Stimulated activated CD4-positive, alpha-beta T cell treated with anti-CD3 and anti-CD28 coated beads, Interleukin-12 subunit alpha, Interleukin-12 subunit beta, amount 100 ng/mL, for 48 hours (primary cell): Measurements from ENCODE around the gene SPTBN5.
A peak's percentile ranks its signal among the peaks of the same experiment; 100 is the strongest.

Experiments
- DNase-seq, 3 donors: peaks; one replicate each; pipeline ENCODE4 v3.0.0-alpha.2; 2020; ENCODE audit warnings: low read depth in 2 of 3, low spot score in 1 of 3

The SPTBN5 gene

DNA sequence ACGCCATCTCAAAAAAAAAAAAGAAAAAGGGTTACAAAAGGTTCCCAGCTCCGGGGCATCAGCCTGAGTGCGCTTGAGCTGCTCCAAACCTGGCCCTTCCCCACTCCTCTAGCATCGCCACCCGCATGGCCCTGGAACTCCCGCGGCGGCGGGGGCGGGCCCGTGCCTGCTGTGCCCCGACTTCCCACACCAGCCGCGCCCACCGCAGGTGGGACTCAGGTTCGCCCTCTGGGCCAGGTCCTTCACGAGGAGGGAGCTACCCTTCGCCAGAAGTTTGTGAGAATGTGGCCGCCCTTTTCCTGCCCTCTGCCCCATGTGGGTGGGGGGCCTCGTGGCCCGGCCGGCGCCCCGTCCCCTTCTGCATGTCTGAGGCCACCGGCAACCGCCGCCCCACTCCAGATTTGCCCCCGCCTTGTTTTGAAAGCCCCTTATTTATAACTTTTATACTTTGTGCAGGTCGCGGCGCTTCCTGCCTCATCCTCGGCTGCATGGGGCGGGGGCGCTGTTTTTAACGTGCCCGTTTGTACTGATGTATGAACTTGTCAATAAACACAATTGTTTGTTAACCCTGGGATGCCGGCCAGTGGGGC lies 66.5 kb downstream of the SPTBN5 start:
- peak in 1 of 3 donors; percentile 10 for DNase-seq

DNA sequence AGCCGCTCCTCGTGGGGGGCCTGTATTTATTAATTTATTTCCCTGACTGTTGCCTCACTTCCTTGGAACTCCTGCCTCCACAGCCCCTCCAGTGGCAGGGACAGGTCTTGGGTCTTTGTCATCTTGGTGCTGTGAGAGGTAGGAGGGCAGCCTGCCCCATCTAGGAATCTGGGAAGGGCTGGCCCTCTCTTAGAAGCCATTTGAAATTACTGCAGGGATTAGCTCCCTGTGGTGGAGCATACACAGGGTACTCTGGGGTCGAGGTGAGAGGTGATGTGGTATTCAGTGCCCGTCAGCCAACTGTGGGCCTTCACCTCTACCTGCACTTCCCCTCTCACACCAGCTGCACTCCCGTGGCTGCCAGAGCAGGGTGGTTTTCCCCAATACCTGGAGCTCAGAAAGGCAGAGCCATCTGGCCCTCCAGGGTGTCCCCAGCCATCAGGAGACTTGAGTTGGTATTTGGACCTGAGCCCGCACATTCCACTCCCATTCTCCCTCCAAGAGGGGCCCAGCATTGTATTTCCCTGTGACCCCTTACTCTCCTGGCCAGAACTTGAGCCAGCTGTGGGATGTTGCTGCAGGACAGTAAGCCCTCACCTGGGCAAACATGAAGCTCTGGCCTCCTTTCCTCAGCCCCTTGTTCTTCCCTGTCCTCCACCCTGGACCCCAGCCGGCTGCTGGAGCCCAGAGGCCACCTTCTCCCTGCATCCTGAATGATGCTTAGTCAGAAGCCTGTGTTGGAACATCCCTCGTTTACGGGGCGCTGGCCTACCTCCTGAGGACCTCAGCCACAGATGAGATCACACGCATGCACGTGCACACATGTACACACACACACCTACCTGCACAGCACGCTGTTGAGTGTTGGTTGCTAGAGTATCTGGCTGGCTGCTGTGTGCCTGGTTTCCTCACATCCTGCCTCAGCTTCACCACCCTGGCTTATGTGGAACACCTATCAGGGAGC lies 68.0 kb downstream of the SPTBN5 start:
- DNase-seq = no peak

DNA sequence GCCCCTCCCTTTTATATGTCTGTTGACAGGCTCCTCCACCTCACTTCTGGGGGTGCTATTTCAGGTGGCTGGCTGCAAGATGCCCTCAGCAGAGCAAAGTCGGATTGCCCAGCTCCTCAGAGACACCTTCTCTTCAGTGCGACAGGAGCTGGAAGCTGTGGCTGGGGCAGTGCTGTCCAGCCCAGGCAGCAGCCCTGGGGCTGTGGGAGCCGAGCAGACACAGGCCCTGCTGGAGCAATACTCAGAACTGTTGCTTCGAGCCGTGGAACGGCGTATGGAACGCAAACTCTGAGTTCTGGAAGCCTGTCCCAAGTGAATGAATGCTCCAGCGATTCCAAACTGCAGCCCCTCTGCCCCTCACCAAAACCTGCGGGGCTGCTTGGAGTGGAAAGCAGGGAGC lies 68.7 kb downstream of the SPTBN5 start:
- DNase-seq = no peak

DNA sequence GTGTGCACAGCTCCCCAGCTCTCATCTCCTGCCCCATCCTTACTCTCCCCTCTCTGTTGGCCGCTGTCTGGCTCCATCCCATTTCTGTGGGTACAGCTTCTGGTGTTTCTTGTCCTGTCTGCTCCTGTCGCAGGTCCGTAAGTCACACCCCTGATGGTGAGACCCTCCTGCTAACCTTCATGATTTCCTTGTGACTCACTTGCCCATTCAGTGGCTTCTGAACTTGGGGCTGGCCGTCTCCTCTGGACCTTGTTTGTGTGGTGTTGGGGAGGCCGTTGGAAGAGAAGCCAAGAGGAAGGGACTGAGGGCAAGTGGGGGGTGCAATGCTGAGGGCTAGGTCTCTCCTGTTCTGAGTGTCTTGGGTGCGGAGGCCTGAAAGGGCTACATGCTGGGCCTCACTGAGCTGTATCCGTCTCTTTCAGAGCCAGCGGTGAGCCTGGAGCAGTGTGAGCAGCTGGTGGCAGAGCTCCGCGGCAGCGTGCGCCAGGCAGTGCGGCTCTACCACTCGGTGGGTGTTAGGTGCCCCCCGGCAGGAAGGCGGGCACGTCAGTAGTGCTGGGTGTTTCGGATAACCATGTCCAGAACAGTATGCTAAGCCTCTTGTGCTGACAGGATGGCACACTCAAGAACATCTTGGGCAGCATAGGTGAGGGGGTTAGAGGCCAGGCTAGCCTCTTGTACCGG lies 69.6 kb downstream of the SPTBN5 start:
- DNase-seq = no peak

DNA sequence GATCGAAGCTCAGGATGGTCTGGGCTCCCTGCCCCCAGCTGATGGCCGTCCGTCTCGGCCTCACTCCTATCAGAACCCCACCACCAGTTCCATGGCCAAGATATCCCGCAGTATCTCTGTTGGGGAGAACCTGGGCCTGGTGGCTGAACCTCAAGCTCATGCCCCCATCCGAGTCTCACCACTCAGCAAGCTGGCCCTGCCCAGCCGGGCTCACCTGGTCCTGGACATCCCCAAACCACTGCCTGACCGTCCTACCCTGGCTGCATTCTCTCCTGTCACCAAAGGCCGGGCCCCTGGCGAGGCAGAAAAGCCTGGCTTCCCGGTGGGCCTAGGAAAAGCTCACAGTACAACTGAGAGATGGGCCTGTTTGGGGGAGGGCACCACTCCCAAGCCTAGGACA lies 70.4 kb downstream of the SPTBN5 start:
- DNase-seq = no peak

DNA sequence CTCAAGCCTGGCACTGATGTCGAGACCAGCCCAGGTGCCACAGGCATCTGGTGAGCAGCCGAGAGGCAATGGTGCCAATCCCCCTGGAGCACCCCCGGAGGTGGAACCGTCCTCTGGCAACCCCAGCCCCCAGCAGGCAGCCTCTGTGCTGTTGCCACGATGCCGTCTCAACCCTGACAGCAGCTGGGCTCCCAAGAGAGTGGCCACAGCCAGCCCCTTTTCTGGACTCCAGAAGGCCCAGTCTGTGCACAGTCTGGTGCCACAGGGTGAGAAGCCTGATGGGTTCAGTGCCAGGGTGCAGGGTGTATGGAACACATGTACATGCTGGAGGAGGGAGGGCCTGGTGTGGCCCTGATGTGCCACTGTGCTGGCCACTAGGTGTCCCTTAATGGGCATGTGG lies 70.9 kb downstream of the SPTBN5 start:
- no peak for DNase-seq

DNA sequence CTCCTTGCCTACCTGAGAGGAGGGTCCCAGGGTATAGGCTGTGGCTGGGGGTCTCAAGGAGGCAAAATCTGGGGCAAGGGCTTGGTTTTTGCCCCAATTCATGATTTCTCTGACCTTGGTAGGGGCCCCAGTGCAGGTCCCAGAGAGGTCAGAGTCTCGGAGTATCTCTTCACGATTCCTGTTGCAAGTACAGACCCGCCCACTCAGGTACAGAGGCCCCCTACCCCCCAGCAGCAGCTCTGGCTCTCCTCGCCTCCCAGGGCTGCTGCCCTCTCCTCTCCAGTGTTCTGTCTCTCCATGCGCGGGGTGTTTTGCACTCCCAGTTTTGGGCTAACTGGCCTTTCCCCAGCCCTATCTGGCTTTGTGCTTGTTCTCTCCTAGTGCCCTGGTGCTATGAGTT lies 71.4 kb downstream of the SPTBN5 start:
- DNase-seq = no peak

DNA sequence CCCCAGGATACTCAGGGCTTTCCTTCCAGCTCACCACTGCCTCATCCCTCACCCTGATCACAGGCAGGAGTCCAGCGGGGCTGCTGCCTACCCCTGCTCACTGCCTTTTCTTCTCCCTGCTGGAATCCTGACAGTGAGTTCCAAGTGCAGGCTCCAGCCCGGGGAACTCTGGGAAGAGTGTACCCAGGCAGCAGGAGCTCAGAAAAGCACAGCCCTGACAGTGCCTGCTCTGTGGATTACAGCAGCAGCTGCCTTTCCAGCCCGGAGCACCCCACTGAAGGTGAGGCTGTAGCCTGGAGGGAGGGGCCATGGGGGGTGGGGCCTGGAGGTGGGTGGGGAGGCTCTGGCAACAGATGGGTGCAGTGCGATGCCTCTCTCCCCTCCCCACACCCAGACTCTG lies 72.0 kb downstream of the SPTBN5 start:
- DNase-seq = no peak

DNA sequence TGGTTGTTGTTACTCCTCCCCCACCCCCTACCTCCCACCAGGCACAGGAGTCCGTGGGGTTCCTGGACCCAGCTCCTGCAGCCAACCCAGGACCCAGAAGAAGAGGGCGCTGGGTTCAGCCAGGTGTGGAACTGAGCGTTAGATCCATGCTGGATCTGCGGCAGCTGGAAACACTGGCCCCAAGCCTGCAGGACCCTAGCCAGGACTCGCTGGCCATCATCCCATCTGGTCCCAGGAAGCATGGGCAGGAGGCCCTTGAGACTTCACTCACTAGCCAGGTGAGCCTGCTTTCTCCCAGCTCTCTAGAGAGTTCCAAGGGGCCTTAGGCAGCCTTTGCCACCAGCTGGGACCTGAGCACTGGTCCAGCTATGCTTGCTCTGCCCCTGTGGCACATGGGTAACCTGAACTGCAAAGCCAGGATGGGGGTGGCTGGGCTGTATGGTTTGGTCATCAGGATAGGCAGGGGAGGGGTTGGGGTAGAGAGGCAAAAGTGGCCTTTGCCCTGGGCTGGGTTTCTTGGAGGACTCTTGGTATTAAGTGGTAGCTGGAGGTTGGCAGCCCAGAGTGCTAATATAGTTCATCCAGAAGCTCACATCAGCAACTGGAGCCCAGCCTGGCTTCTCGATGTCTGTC lies 72.9 kb downstream of the SPTBN5 start:
- no peak for DNase-seq

DNA sequence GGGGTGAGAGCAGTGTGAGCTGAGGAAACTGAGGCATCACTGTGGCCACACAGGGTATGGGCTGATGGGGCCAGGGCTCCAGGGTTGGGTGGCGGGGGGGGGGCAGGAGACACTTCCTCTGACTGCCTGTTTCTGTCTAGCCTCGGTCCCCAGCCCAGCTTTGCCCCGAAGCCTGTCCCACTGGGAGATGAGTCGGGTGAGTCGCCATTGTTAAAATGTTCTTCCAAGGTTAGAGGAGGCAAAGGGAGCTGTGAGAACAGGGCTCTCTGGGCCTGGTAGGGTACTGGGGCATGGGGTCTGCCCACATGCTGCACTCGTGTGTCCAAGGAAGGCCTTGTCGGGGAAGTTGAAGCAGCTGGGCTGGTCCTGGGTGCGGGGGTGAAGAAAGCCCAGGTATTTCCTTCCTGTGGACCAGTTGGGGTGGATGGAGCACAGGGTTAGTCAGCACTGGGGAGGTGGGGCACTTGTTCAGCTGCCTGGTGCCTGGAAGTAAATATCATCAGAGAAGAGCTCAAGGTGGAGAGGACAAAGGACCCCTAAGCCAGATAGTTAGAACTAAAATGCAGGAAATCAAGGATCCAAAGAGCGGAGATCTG lies 74.3 kb downstream of the SPTBN5 start:
- DNase-seq = no peak

DNA sequence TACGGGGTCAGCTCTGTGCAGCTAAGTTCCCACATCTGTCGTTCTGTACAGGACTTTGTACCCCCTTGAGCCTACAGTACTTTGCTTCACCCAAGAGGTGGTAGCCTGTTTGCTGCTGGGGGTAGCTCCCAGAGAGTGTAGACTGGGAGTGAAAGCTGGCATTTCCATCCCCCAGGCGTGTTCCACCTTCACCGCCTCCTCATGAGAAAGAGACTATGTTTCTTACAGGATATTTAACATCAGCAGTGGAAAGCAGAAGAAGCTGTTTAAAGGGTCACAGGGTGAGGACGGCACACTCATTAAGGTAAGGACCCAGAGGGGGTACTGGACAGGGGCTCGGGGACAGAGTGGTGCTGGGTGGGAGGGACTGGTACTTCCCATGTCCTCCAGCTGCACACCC lies 76.1 kb downstream of the SPTBN5 start:
- no peak for DNase-seq

DNA sequence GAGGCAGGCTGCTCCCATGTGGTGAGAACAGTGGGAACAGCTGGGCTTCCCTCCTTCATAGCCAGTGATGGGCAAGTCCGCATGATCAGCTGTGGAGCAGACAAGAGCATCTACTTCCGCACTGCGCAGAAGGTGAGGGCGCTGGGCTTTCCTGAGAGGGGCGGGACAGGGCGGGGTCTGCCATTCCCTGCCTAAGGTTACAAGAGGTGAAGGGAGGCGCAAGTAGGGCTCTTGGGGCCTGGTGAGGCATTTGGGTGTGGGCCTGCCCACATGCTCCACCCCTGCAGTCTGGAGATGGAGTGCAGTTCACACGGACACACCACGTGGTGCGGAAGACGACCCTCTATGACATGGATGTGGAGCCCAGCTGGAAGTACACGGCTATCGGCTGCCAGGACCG lies 76.5 kb downstream of the SPTBN5 start:
- DNase-seq = no peak

DNA sequence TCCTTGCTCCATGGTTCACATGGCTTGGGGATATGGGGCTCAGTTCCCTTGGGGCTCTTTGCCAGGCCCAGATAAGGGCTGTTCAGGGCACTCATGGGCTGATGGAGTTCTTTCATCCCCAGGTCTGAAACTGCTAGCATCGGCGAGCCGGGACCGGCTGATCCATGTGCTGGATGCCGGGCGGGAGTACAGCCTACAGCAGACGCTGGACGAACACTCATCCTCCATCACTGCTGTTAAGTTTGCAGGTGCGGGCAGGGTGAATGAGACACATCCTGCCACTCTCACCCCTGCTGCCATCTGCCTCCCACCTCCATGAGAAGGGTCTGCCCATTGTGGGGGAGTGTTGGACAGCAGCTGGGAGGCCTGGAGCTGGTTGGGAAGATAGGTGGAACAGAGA lies 77.1 kb downstream of the SPTBN5 start:
- DNase-seq = no peak

DNA sequence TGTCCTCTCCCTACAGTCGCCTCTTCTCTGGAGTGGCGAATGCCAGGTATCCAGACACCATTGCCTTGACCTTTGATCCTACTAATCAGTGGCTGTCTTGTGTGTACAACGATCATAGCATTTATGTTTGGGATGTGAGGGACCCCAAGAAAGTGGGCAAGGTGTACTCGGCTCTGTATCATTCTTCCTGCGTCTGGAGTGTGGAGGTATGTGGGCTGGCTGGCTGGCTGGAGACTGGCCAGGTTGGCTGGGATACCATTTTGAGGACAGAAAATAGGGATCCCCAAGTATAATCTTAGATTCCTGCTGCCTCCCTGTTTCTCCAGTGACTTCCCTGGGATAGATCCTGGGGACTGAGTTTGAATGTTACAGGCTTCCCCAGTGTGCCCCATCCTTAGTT lies 79.3 kb downstream of the SPTBN5 start:
- no peak for DNase-seq

DNA sequence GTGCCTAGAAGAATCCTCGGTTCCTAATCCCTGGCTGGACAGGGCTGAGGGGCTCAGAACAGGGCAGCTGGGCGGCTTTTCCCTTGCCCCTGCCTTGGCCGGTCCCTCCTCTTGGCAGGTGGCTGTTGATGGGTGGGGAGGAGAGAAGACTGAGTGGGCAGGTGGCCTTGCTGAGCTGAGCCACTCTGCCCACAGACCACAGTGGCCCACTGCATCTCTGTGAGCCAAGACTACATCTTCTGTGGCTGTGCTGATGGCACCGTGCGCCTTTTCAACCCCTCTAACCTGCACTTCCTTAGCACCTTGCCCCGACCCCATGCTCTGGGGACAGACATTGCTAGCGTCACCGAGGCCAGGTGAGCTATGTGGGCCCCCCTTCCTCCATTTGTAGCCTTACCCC lies 80.4 kb downstream of the SPTBN5 start:
- DNase-seq = no peak

DNA sequence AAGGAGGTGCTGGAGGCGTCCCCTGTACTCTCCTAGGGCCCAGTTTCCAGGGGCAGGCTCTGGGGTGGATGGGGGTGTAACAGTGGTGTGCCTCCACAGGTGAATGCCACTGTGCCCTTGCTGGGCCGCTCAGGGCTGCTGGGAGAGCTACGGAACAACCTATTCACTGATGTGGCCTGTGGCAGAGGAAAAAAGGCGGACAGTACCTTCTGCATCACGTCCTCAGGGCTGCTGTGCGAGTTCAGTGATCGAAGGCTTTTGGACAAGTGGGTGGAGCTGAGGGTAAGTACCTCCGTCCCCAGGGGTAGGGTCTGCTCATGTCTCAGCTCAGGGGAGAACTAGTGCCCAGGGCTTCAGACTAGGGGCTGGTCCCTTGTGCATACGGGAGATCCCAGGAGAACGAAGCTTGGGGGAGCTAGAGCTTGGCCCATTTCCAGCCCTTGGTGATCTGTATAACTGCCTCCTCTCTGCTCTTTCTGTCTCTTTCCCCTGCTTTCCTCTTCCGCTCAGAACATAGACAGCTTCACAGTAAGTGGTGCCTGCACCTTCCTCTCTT lies 81.0 kb downstream of the SPTBN5 start:
- no peak for DNase-seq

DNA sequence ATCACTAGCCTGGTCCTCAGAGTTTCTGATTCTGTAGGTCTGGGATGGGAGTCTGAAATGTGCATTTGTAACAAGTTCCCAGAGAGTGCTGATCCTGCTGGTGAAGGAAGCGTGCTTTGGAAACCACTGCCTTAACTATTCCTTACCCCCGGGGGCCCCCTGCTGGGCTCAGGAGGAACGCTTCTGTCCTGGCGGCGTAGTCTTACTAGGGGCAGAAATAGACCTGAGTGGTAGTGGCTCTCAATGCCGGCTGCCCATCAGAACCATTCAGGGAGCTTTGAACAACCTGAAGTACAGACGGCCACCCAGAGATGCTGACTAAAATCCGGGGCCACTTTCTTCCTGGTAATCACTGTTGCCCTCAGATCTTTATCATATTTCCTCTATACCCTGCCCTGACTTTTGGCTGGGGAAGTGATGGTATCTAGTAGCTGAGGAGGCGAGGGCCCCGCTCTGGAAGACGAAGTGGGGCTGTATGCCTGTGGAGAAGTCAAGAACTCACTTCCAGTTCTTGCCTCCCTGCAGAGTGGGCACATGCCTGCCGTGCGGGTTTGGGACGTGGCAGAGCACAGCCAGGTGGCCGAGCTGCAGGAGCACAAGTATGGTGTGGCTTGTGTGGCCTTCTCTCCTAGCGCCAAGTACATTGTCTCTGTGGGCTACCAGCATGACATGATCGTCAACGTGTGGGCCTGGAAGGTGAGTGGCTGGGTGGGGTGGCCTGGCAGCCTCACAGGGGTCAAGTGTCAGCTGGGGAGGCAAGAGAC lies 82.2 kb downstream of the SPTBN5 start:
- DNase-seq = peak; percentile 56 to 75 (median 64)

DNA sequence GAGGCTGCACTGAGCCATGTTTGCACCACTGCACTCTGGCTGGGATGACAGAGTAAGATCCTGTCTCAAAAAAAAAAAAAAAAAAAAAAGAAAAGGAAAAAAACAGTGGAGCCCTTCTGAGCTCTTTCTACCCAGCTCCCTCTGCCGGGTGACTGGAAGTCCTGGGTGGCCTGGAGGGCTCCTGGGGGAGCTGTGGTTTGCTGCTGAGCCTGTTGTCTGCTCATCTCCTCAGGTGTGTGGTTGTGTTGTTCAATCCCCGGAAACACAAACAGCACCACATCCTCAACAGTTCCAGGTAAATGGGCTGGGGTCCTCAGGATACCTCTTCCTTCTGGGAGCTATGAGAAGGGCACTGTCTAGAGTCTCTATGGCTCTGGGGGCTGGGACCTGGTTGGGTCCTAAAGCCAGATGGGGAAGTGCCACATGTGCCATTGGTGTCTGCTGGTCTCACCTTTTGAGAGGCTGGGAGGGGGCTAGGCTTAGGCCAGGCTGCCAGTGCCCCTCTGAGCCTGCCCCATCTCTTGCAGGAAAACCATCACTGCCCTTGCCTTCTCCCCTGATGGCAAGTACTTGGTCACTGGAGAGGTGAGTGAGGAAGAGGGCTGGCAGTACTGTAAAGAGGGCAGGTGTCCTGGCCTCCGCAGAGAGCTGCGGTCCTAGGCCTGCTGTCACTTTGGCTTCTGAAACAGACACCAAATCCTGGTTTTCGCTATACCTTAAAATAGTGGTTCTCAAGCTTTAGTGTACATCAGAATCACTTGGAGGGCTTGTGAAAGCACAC lies 83.0 kb downstream of the SPTBN5 start:
- DNase-seq = no peak

DNA sequence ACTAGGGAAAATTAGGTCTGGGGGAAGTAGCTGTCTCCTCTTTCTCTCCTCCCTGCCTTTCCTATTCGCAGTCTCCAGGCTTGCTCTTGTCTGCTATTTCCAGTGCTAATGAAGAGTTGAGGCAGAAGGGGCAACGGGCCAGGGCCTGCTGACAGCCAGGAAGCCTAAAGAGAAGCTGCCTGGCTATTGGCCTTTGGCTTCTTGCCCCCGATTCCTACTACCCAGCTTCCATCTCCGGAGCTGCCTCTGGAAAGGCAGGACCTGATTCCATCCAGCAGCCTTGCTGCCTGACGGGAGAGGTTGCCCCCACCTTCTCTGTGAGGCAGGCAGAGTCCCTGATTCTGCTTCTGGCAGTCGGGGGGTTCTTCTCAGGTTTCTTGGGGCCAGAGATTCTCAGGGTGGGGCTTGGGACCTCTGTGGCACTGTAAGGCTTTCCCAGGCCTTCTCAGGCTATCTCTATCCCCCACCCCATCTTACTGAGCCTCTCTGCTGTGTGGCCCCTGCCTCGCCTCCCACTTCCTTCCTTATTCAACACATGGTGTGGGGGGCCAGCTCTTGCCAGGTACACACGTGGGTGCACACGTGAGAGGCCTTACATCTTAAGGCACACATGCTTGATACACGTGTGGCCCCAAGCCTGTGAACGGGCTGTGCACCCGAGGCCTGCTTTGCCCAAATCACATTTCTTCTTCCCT lies 84.2 kb downstream of the SPTBN5 start:
- DNase-seq = no peak
